Suppressor macrophage treated with lipopolysaccharide for 4 hours (primary cell): ENCODE measurements around the gene ANKS1B.
"Not testable (repeated sequence)": the region's sequence is repeated elsewhere in the genome, so short reads cannot be mapped to it uniquely, and the experiment has no call there.

Experiments
- DNase-seq: peaks from one replicate; pipeline ENCODE4 v3.0.0-alpha.2; 2020

ANKS1B gene

GRCh38 chr12:99343960-99344359 lies 640.8 kb downstream of the ANKS1B start:
- DNase-seq, result no peak

GRCh38 chr12:99339663-99340062 lies 645.1 kb downstream of the ANKS1B start:
- DNase-seq, result no peak

GRCh38 chr12:99334285-99335056 lies 650.3 kb downstream of the ANKS1B start:
- no peak for DNase-seq

- DNase-seq, result no peak
Observed at GRCh38 chr12:99332936-99333591, 651.7 kb downstream of the ANKS1B start.

GRCh38 chr12:99330216-99330615 lies 654.5 kb downstream of the ANKS1B start:
- DNase-seq, result no peak

GRCh38 chr12:99321210-99321609 lies 663.5 kb downstream of the ANKS1B start:
- DNase-seq, result not testable (repeated sequence)

- no peak for DNase-seq
Observed at GRCh38 chr12:99311373-99311772, 673.4 kb downstream of the ANKS1B start.

- no peak for DNase-seq
Observed at GRCh38 chr12:99309812-99310211, 674.9 kb downstream of the ANKS1B start.

- DNase-seq, result no peak
Observed at GRCh38 chr12:99302874-99303273, 681.9 kb downstream of the ANKS1B start.

GRCh38 chr12:99287136-99287535 lies 697.6 kb downstream of the ANKS1B start:
- DNase-seq, result no peak

- DNase-seq, result no peak
Observed at GRCh38 chr12:99284161-99284560, 700.6 kb downstream of the ANKS1B start.

- no peak for DNase-seq
Observed at GRCh38 chr12:99282624-99283023, 702.1 kb downstream of the ANKS1B start.

GRCh38 chr12:99282086-99282485 lies 702.6 kb downstream of the ANKS1B start:
- no peak for DNase-seq

GRCh38 chr12:99281277-99281676 lies 703.5 kb downstream of the ANKS1B start:
- DNase-seq, result no peak

GRCh38 chr12:99278899-99279298 lies 705.8 kb downstream of the ANKS1B start:
- DNase-seq, result no peak

- DNase-seq, result no peak
Observed at GRCh38 chr12:99277591-99278379, 707.0 kb downstream of the ANKS1B start.

GRCh38 chr12:99271071-99271470 lies 713.7 kb downstream of the ANKS1B start:
- no peak for DNase-seq

GRCh38 chr12:99267038-99267437 lies 717.7 kb downstream of the ANKS1B start:
- no peak for DNase-seq

- DNase-seq, result no peak
Observed at GRCh38 chr12:99265648-99266047, 719.1 kb downstream of the ANKS1B start.

GRCh38 chr12:99261256-99261655 lies 723.5 kb downstream of the ANKS1B start:
- DNase-seq, result no peak

GRCh38 chr12:99260456-99260996 lies 724.2 kb downstream of the ANKS1B start:
- DNase-seq, result no peak

GRCh38 chr12:99259040-99259934 lies 725.4 kb downstream of the ANKS1B start:
- no peak for DNase-seq
